Psoas muscle (tissue), 8 donors: ENCODE measurements around the gene TRPM4. TPM values are rescaled to one million over a fixed set of nuclear protein-coding genes. Genes with fewer than 3 reads are reported as not detected.

Source experiments
- ATAC-seq, 4 donors: fragments of 200-7000 bp; cut with Tn5 transposase; one replicate each; pipeline ENCODE4 v1.9.1; 2020; ENCODE audit warnings: moderate library complexity in 3 of 4, mild to moderate bottlenecking in 2 of 4
- DNase-seq, 2 donors: peaks; one replicate each; pipeline ENCODE4 v3.0.0-alpha.2; 2020
- H3K27ac ChIP-seq: fragments of 200-600 bp; one replicate; pipeline ENCODE4 v1.8.0; 2022
- H3K27me3 ChIP-seq, 3 donors: fragments of 200-600 bp in 1 of 3; one replicate each; pipeline versions ENCODE4 v1.6.1 to v1.8.0; 2013 to 2022; ENCODE audit warnings: low read length in 2 of 3, mild to moderate bottlenecking in 2 of 3, moderate library complexity in 1 of 3; ENCODE audit not compliant: insufficient read depth in 3 of 3
- H3K36me3 ChIP-seq, 2 donors: fragments of 200-600 bp in 1 of 2; one replicate each; pipeline versions ENCODE4 v1.6.1 to v1.8.0; 2013 to 2022; ENCODE audit warnings: low read depth in 1 of 2, mild to moderate bottlenecking in 1 of 2, moderate library complexity in 1 of 2; ENCODE audit not compliant: insufficient read depth in 1 of 2
- H3K4me1 ChIP-seq: fragments of 200-600 bp; one replicate; pipeline ENCODE4 v1.8.0; 2022
- H3K4me3 ChIP-seq: fragments of 200-600 bp; one replicate; pipeline ENCODE4 v1.8.0; 2022; ENCODE audit warnings: mild to moderate bottlenecking
- H3K9me3 ChIP-seq: fragments of 200-600 bp; one replicate; pipeline ENCODE4 v1.8.0; 2022
- WGBS, 3 donors: extraction: QIAGEN DNeasy Blood & Tissue Kit; methylation state at CpG; one replicate each; pipeline versions ENCODE4 v1.1.6 to v1.1.7; 2013; 5-methylcytosine and 5-hydroxymethylcytosine counted together
- intact Hi-C, 2 donors: fragments of 100-400 bp; cut with DNase I; formaldehyde crosslinking; loops; one replicate each; pipeline versions ENCODE4 v1.11.0 to v1.14.2; 2022
- polyA plus RNA-seq, 3 donors: library from polyadenylated mRNA; stranded (reverse); fragments of 200-250 nt; gene quantifications; one replicate each; pipeline ENCODE4 v1.2.3, GENCODE V29; 2013
- total RNA-seq, 4 donors: library from RNA; stranded (reverse); fragmentation: NEBNext Ultra II Directional in 2 of 4; extraction: Animal tissue kit (Norgen Biotek cat#: 25700) in 2 of 4; gene quantifications; one replicate each; pipeline versions ENCODE4 v1.2.1 to v1.2.4, GENCODE V29; 2021 to 2023
- TF ChIP-seq, protein P1 (sequence below): fragments of 200-600 bp; IDR thresholded peaks from one replicate; pipeline ENCODE4 v1.8.0; 2022; ENCODE audit warnings: antibody characterized with exemption
- donor health status: healthy with polysubstance abuse.
- donor health status: DM: no; HTN: no; CAD: no; lungs with moderate emphysema.
- donor health status: Bipolar disorder and iron deficiency.
- donor health status: healthy.
- donor health status: DM: yes; HTN: yes; CAD: no.
- donor health status: DM: no; HTN: no; CAD: no.
- donor health status: DM: no; HTN: no; CAD: no.
- donor health status: DM: yes; HTN: yes; CAD: no.

Gene TRPM4
- total and polyA plus RNA-seq, 7 donors, result 6.5 to 20.6 (median 9.5) TPM

DNA sequence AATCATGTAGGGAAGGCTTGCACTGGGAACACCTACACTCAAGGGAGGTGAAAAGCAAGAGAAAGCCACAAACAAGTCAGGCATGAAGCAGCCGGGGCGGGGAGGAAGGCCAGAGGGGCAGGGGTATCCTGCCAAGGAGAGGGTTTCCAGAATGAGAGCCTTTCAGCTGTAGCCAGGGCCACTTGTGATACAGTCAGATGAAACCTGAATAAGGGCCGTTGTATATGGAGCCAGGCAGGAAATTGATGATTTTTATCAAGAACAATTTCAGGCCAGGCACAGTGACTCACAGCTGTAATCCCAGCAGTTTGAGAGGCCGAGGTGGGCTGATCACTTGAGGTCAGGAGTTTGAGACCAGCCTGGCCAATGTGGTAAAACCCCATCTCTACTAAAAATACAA, 4.4 kb downstream of the TRPM4 start:
- TF ChIP-seq, protein P1, sequence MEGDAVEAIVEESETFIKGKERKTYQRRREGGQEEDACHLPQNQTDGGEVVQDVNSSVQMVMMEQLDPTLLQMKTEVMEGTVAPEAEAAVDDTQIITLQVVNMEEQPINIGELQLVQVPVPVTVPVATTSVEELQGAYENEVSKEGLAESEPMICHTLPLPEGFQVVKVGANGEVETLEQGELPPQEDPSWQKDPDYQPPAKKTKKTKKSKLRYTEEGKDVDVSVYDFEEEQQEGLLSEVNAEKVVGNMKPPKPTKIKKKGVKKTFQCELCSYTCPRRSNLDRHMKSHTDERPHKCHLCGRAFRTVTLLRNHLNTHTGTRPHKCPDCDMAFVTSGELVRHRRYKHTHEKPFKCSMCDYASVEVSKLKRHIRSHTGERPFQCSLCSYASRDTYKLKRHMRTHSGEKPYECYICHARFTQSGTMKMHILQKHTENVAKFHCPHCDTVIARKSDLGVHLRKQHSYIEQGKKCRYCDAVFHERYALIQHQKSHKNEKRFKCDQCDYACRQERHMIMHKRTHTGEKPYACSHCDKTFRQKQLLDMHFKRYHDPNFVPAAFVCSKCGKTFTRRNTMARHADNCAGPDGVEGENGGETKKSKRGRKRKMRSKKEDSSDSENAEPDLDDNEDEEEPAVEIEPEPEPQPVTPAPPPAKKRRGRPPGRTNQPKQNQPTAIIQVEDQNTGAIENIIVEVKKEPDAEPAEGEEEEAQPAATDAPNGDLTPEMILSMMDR, result no peak
- Histone ChIP-seq H3K27me3 (no peaks in the 10 kb centered on the region), H3K4me1 (peaks cover 46% of the 10 kb centered on the region), H3K4me3 (no peak overlapping the region), H3K27ac (peak overlapping the region; percentile 50), H3K9me3 (no peaks in the 10 kb centered on the region), H3K36me3 (no peaks in the 10 kb centered on the region)
- no peak for ATAC-seq
- intact Hi-C loops, result no loop called here
- 60 to 75% (median 67%) methylated on average over 4 of the region's 4 CpGs for WGBS, 3 donors
- DNase-seq, result no peak

DNA sequence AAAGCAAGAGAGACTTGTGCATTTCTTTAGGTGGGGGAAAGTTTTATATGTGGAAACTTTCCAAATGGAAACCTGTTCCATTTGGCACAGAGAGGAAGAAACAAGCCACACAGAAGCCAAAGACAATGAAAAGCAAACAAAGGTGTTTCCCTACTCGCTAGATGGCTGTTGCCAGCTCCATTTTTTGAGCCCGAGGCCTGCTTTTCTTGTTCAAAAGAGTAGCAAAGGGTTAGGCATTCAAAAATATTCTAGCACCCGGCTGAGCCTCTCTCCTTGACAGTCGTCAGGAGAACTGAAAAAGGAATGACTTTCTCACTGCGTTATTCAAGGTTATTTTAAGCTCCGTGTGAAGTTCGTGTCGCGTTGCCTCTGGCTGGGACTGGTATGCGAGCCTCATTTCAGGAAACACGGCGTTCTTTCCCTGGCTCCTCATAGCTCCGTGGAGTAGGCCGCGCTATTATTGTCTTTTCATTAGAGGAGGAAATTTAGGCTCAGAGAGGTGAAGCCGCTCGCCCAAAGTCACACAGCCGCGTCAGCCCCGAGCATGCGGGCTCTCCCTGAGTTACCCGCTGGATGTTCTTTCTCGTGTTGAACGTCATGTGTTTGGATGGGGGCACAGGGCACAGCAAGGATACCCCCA, 7.6 kb downstream of the TRPM4 start:
- Histone ChIP-seq H3K9me3 (no peaks in the 10 kb centered on the region), H3K27ac (peak overlapping the region; percentile 91), H3K36me3 (peaks cover 0 to 21% of the 10 kb centered on the region in 2 donors), H3K27me3 (no peaks in the 10 kb centered on the region), H3K4me3 (peak overlapping the region; percentile 53), H3K4me1 (peaks cover 31% of the 10 kb centered on the region)
- 22 to 28% (median 24%) methylated on average over 24 of the region's 24 CpGs for WGBS, 3 donors
- ATAC-seq (peak; percentile 90 to 95 (median 94)), DNase-seq (peak in 1 of 2 donors; percentile 82)
- intact Hi-C loops, result loop anchor here in 1 of 2 donors (5.0 kb wide), 1 partner anchor 37 kb away; no protein-coding TSS in a partner anchor
- TF ChIP-seq, protein P1, result no peak

DNA sequence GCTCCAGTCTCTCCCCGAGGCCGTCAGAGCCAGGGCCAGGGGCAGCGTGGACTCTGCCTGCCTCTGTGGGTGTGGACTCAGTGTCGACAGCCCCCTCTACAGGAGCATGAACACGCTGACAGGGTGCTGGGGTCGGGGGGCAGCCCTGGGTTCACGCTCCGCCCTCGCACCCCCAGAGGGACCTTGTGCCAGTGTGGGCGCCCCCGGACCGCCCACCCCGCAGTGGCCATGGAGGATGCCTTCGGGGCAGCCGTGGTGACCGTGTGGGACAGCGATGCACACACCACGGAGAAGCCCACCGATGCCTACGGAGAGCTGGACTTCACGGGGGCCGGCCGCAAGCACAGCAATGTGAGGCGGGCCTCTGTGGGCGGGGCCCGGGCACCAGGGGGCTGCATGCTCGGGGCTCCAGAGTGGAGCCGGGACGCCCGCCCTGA, 8.3 kb downstream of the TRPM4 start:
- peak; percentile 31 to 65 (median 54) for ATAC-seq
- Histone ChIP-seq H3K27ac (peak overlapping the region; percentile 91), H3K36me3 (peaks cover 0 to 28% of the 10 kb centered on the region in 2 donors), H3K27me3 (no peaks in the 10 kb centered on the region), H3K4me3 (peak overlapping the region; percentile 53), H3K9me3 (no peaks in the 10 kb centered on the region), H3K4me1 (peaks cover 31% of the 10 kb centered on the region)
- WGBS, 3 donors, result 34 to 44% (median 42%) methylated on average over 17 to 30 of the region's 30 CpGs
- TF ChIP-seq, protein P1, result no peak
- DNase-seq, result peak in 1 of 2 donors; percentile 55
- intact Hi-C loops, result loop anchor here in 1 of 2 donors (5.0 kb wide), 1 partner anchor 36 kb away; no protein-coding TSS in a partner anchor

DNA sequence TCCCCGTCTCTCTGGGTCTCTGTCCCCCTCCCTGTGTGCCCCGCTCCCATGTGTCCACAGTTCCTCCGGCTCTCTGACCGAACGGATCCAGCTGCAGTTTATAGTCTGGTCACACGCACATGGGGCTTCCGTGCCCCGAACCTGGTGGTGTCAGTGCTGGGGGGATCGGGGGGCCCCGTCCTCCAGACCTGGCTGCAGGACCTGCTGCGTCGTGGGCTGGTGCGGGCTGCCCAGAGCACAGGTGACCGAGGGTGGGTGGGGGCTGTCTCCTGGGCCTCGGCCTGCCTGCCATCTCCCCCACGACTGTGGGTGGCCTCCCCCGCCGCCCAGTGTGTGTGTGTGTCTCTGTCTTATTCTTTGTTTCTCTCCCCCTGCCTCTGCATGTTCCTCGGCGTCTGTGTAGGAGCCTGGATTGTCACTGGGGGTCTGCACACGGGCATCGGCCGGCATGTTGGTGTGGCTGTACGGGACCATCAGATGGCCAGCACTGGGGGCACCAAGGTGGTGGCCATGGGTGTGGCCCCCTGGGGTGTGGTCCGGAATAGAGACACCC, 10.3 kb downstream of the TRPM4 start:
- no peaks in the 10 kb centered on the region for H3K27me3 ChIP-seq

More for the DNA sequence above, 10.3 kb downstream of the TRPM4 start:
- no peak overlapping the region for H3K27ac ChIP-seq
- H3K9me3 ChIP-seq, result no peaks in the 10 kb centered on the region
- H3K36me3 ChIP-seq, result peaks cover 2 to 48% of the 10 kb centered on the region in 2 donors
- no peak for DNase-seq
- intact Hi-C loops, result loop anchor here in 1 of 2 donors (5.0 kb wide), 1 partner anchor 34 kb away; no protein-coding TSS in a partner anchor
- ATAC-seq, result no peak
- H3K4me3 ChIP-seq, result no peak overlapping the region
- H3K4me1 ChIP-seq, result peaks cover 24% of the 10 kb centered on the region
- TF ChIP-seq, protein P1, result no peak
- 77 to 84% (median 81%) methylated on average over 23 to 25 of the region's 25 CpGs for WGBS, 3 donors
